Measurements from ENCODE around the gene NOL3. TPM values are rescaled to one million over a fixed set of nuclear protein-coding genes. Genes with fewer than 3 reads are reported as not detected.

The NOL3 gene
- total and polyA plus RNA-seq, 2 of the 4 experiments (the other 2 are of a cell fraction) = 6.1 to 17.2 TPM

- 64% methylated on average over 16 of the region's 21 CpGs; no CpG with 5 or more reads in 1 of the 2 experiments for WGBS, 2 experiments (ENCODE audit: extremely low coverage in 2 of 2, insufficient read length in 1 of 2)
- H3K4ac ChIP-seq (ENCODE audit: low read depth, low read length) = peak overlapping the region; percentile 54
These were observed 37.1 kb downstream of the NOL3 start for GRCh38 chr16:67207249-67208091.

More at GRCh38 chr16:67207249-67208091, 37.1 kb downstream of the NOL3 start:
- intact Hi-C loops (cut with micrococcal nuclease) (no loop called here), dilution Hi-C loops (cut with HindIII; ENCODE audit: low sequenced_read_pairs, unreplicated experiment) (no loop called here), in situ Hi-C loops (cut with MboI; ENCODE audit: low sequenced_read_pairs) (no loop called here)
- H2AK9ac ChIP-seq (replicated peaks; ENCODE audit: low read depth, low read length, poor library complexity) = peak overlapping the region; percentile 85
- DNase-seq = peak; percentile 44
- no peaks in the 10 kb centered on the region for H3K9me3 ChIP-seq (ENCODE audit: control insufficient read depth, insufficient read depth, low read length)
- H3K27ac ChIP-seq (ENCODE audit: insufficient read depth, low read length) = no peak overlapping the region
- peaks cover 20% of the 10 kb centered on the region for H3K9me1 ChIP-seq (ENCODE audit: insufficient read depth, low read length)
- 0 out of 2 replicates have a peak overlapping the region, but pooled peaks have one; percentile 6 for H3K56ac ChIP-seq (ENCODE audit: extremely low read depth, insufficient read depth, low read length)
- H3K18ac ChIP-seq (ENCODE audit: low read depth, low read length) = no peak overlapping the region
- no peak overlapping the region; a peak in 1 of 4 replicates for H4K8ac ChIP-seq (ENCODE audit: low read depth in 2 of 2, low read length in 2 of 2)
- no peak overlapping the region for H3K4me2 ChIP-seq (ENCODE audit: low read depth, low read length)
- H3K4me1 ChIP-seq (ENCODE audit: control insufficient read depth, insufficient read depth, low read length) = peaks cover 8% of the 10 kb centered on the region
- H3K23ac ChIP-seq (ENCODE audit: low read depth, low read length) = no peak overlapping the region
- peak overlapping the region; percentile 56 for H2BK5ac ChIP-seq (ENCODE audit: low read depth, low read length, poor library complexity, severe bottlenecking)
- H3K27me3 ChIP-seq (ENCODE audit: control insufficient read depth, insufficient read depth, low read length) = no peaks in the 10 kb centered on the region
- no peak overlapping the region for H3K4me3 ChIP-seq (ENCODE audit: insufficient read depth, low read depth, low read length)
- H2AK5ac ChIP-seq (ENCODE audit: low read depth, low read length) = peak overlapping the region; percentile 35; the same call in 1 of the 2 replicates
- peak overlapping the region; percentile 82 for H2AFZ ChIP-seq (replicated peaks; ENCODE audit: low read length, poor library complexity)
- peaks cover 12% of the 10 kb centered on the region for H3K36me3 ChIP-seq (ENCODE audit: control insufficient read depth, insufficient read depth, low read length)
- peak overlapping the region; percentile 55; the same call in 1 of the 2 replicates for H4K91ac ChIP-seq (ENCODE audit: insufficient read depth, low read depth, low read length)
- H3K14ac ChIP-seq (replicated peaks; ENCODE audit: low read depth, low read length) = peak overlapping the region; percentile 53; the same call in 1 of the 2 replicates
- no peak overlapping the region for H2BK15ac ChIP-seq (ENCODE audit: low read depth, low read length)
- TF ChIP-seq CHD1 (IDR thresholded peaks at IDR 0.05; ENCODE audit: low read depth, low read length) = no peak
- TF ChIP-seq USF2 (IDR thresholded peaks at IDR 0.05; ENCODE audit: low read depth, low read length) = no peak
- TF ChIP-seq FOS (IDR thresholded peaks at IDR 0.05; ENCODE audit: low read depth, low read length) = no peak
- no peak for TF ChIP-seq MXI1 (IDR thresholded peaks at IDR 0.05; ENCODE audit: borderline replicate concordance, low read depth, low read length)
- peak; percentile 42; the same call in 1 of the 2 replicates for TF ChIP-seq NFE2L2 (IDR thresholded peaks at IDR 0.05; ENCODE audit: low read depth, low read length)
- no peak for TF ChIP-seq MAZ (IDR thresholded peaks at IDR 0.05; ENCODE audit: borderline replicate concordance, low read depth, low read length)
- no peak for TF ChIP-seq RCOR1 (IDR thresholded peaks at IDR 0.05; ENCODE audit: insufficient replicate concordance, low read length)
- TF ChIP-seq BHLHE40 (IDR thresholded peaks at IDR 0.05; ENCODE audit: low read depth, low read length) = no peak
- H2BK120ac ChIP-seq (ENCODE audit: low read depth, low read length) = no peak overlapping the region
- 0 out of 2 replicates have a peak, but pooled peaks cover 6% of the 10 kb centered on the region for H4K20me1 ChIP-seq (ENCODE audit: insufficient read depth, low read length)
- H3K9ac ChIP-seq (ENCODE audit: low read depth, low read length) = no peak overlapping the region
- no peak overlapping the region for H2BK20ac ChIP-seq (ENCODE audit: low read depth, low read length)
- BruUV-seq (replicated peaks) = no TSS peak
- peak; percentile 75 for ATAC-seq (ENCODE audit: low read depth)
- H3K79me1 ChIP-seq (ENCODE audit: low read depth in 1 of 2, low read length in 2 of 2) = peaks cover 0 to 9% of the 10 kb centered on the region in 2 experiments; a peak in 1 of 4 replicates
- POLR2A ChIA-PET (ENCODE audit: unreplicated experiment) = no interaction called here
- CTCF ChIA-PET = no interaction called here
- no peak overlapping the region for H4K5ac ChIP-seq (ENCODE audit: low read depth, low read length)
